ENCODE results near the gene ZC3H7A.

ZC3H7A gene

DNA sequence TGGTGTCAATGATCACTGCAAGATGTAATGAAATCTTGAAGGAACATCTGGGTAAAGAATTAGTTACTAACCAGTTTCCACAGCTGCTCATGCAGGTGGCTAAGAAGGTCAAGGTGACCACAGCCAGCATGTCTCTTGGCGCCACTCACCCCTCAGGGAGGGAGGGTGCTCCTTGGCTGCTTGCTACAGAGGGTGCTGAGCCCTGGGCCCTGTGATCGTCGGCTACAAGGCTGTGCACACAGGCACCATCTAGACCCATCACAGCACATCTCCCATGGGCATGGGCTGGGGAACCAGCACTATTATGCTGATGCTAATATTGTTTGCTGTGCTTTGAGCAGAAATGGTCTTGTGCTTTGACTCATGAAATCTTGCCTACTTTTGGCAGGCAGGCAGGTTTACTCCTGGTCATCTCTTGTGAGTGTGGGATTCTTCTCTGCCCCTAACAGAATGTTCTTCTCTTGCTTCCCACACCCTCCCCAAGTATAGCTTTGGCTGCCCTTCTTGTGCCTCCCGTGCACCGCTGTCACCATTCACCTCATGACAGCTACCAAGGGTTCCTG, 90.8 kb downstream of the ZC3H7A start:
- Mint-ChIP-seq H3K4me3 (no peak overlapping the region), H3K9me3 (no peaks in the 10 kb centered on the region), H3K27ac (no peak overlapping the region), H3K36me3 (ENCODE audit: low read depth) (peaks cover 39% of the 10 kb centered on the region), H3K4me1 (ENCODE audit: low read depth) (peaks cover 7% of the 10 kb centered on the region), H3K27me3 (ENCODE audit: low read depth) (no peaks in the 10 kb centered on the region)
- no peak for DNase-seq (ENCODE audit: low spot score)

DNA sequence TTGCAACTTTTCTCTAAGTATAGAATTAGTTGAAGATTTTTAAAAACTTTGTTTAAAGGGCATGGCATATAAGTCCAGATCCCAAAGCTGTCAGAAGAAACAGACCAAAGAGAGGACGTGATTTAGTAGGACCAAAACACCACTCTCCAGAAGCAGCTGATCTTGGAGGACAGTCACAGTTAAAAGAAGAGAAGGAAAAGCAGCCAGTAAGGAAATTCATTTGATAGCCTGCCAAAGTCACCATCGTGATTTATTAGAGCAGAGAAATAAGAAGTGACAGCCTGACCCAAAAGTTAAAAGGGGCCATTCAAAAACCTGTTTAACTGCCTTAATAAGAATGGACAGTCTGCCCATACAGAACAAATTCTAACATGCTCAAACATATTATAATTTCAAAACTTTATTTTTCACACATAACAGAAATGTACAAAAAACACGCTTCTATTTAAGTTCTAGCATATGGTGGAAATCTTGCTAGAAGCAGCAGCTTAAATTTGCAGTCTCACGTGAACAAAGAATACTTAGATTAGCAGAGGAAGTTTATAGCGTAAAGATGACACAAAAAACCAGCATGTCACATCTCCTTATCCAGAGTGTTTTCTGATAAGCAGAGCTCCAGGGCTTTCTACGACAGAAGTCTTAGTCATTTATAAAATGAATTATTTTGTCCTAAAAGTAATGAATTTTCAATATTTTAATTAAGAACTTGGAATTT, 91.6 kb downstream of the ZC3H7A start:
- Mint-ChIP-seq H3K36me3 (ENCODE audit: low read depth) (peaks cover 43% of the 10 kb centered on the region), H3K9me3 (no peaks in the 10 kb centered on the region), H3K27ac (no peak overlapping the region), H3K4me1 (ENCODE audit: low read depth) (peaks cover 10% of the 10 kb centered on the region), H3K27me3 (ENCODE audit: low read depth) (no peaks in the 10 kb centered on the region), H3K4me3 (no peak overlapping the region)
- DNase-seq (ENCODE audit: low spot score), result no peak
